ENCODE results near the gene RADIL.

- TF ChIP-seq, protein P1, sequence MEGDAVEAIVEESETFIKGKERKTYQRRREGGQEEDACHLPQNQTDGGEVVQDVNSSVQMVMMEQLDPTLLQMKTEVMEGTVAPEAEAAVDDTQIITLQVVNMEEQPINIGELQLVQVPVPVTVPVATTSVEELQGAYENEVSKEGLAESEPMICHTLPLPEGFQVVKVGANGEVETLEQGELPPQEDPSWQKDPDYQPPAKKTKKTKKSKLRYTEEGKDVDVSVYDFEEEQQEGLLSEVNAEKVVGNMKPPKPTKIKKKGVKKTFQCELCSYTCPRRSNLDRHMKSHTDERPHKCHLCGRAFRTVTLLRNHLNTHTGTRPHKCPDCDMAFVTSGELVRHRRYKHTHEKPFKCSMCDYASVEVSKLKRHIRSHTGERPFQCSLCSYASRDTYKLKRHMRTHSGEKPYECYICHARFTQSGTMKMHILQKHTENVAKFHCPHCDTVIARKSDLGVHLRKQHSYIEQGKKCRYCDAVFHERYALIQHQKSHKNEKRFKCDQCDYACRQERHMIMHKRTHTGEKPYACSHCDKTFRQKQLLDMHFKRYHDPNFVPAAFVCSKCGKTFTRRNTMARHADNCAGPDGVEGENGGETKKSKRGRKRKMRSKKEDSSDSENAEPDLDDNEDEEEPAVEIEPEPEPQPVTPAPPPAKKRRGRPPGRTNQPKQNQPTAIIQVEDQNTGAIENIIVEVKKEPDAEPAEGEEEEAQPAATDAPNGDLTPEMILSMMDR (IDR thresholded peaks at IDR 0.05; ENCODE audit: low read depth, low read length, poor library complexity, severe bottlenecking): no peak
- no peak for TF ChIP-seq EZH2phosphoT487 (IDR thresholded peaks at IDR 0.05; ENCODE audit: borderline replicate concordance, low read length)
Measured at GRCh38 chr7:4825081-4825480, 58.4 kb downstream of the RADIL start.
